OCI-LY3 (cell line): ENCODE results near the gene CTNND1.
"Not testable (repeated sequence)": the region's sequence is repeated elsewhere in the genome, so short reads cannot be mapped to it uniquely, and the experiment has no call there.

ENCODE experiments used
- H2AFZ ChIP-seq: fragments of 200-600, 300-600 bp; shearing (Covaris generic); 2 replicates; pipeline ENCODE4 v1.6.0; 2014; ENCODE audit warnings: antibody characterized with exemption, low read depth, low read length
- H3K27ac ChIP-seq: fragments of 200-600, 300-600 bp; sonication (generic); 2 replicates; pipeline ENCODE4 v1.5.1; 2014; ENCODE audit warnings: mild to moderate bottlenecking, low read length, moderate library complexity, mixed read lengths
- H3K27me3 ChIP-seq: fragments of 200-600, 300-600 bp; sonication (generic); 2 replicates; pipeline ENCODE4 v1.6.1; 2014; ENCODE audit warnings: low read depth, low read length, mixed read lengths
- H3K36me3 ChIP-seq: fragments of 200-600, 300-600 bp; sonication (generic); replicated peaks from 2 replicates; pipeline ENCODE3; 2014; ENCODE audit warnings: low read depth, low read length, mixed read lengths
- H3K4me1 ChIP-seq: fragments of 300-600, 200-600 bp; sonication (generic); 2 replicates; pipeline ENCODE4 v1.6.1; 2014; ENCODE audit warnings: low read length, mixed read lengths
- H3K4me2 ChIP-seq: fragments of 200-600, 300-600 bp; sonication (generic); 2 replicates; pipeline ENCODE4 v1.6.1; 2014; ENCODE audit warnings: low read length, mixed read lengths
- H3K4me3 ChIP-seq: fragments of 300-600, 200-600 bp; sonication (generic); 2 replicates; pipeline ENCODE4 v1.5.1; 2014; ENCODE audit warnings: antibody characterized with exemption, mild to moderate bottlenecking, low read length, moderate library complexity
- H3K79me2 ChIP-seq: fragments of 300-600, 200-600 bp; shearing (Covaris generic); 2 replicates; pipeline ENCODE4 v1.6.1; 2014; ENCODE audit warnings: mild to moderate bottlenecking, low read length, mixed read lengths
- H3K9ac ChIP-seq: fragments of 300-600, 200-600 bp; shearing (Covaris generic); 2 replicates; pipeline ENCODE4 v1.6.0; 2014; ENCODE audit warnings: mild to moderate bottlenecking, low read length, moderate library complexity
- H3K9me3 ChIP-seq: fragments of 200-600, 300-600 bp; shearing (Covaris generic); 2 replicates; pipeline ENCODE4 v1.6.1; 2014; ENCODE audit warnings: low read length, mixed read lengths; ENCODE audit not compliant: insufficient read depth
- H4K20me1 ChIP-seq: fragments of 200-600, 300-600 bp; sonication (generic); 2 replicates; pipeline ENCODE4 v1.6.1; 2016; ENCODE audit warnings: low read length, mixed read lengths; ENCODE audit not compliant: insufficient read depth
- EZH2phosphoT487 ChIP-seq: fragments of 200-600 bp; shearing (Covaris generic); IDR thresholded peaks from 2 replicates; pipeline ENCODE4 v1.6.1; 2018; ENCODE audit warnings: antibody characterized with exemption, mixed run types, low read depth
- TF ChIP-seq, protein P1 (sequence below): fragments of 200-600, 300-600 bp; sonication (generic); IDR thresholded peaks from 2 replicates; pipeline ENCODE4 v1.5.1; 2014; ENCODE audit warnings: antibody characterized with exemption, low read length, low read depth

Gene CTNND1, protein sequence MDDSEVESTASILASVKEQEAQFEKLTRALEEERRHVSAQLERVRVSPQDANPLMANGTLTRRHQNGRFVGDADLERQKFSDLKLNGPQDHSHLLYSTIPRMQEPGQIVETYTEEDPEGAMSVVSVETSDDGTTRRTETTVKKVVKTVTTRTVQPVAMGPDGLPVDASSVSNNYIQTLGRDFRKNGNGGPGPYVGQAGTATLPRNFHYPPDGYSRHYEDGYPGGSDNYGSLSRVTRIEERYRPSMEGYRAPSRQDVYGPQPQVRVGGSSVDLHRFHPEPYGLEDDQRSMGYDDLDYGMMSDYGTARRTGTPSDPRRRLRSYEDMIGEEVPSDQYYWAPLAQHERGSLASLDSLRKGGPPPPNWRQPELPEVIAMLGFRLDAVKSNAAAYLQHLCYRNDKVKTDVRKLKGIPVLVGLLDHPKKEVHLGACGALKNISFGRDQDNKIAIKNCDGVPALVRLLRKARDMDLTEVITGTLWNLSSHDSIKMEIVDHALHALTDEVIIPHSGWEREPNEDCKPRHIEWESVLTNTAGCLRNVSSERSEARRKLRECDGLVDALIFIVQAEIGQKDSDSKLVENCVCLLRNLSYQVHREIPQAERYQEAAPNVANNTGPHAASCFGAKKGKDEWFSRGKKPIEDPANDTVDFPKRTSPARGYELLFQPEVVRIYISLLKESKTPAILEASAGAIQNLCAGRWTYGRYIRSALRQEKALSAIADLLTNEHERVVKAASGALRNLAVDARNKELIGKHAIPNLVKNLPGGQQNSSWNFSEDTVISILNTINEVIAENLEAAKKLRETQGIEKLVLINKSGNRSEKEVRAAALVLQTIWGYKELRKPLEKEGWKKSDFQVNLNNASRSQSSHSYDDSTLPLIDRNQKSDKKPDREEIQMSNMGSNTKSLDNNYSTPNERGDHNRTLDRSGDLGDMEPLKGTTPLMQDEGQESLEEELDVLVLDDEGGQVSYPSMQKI

DNA sequence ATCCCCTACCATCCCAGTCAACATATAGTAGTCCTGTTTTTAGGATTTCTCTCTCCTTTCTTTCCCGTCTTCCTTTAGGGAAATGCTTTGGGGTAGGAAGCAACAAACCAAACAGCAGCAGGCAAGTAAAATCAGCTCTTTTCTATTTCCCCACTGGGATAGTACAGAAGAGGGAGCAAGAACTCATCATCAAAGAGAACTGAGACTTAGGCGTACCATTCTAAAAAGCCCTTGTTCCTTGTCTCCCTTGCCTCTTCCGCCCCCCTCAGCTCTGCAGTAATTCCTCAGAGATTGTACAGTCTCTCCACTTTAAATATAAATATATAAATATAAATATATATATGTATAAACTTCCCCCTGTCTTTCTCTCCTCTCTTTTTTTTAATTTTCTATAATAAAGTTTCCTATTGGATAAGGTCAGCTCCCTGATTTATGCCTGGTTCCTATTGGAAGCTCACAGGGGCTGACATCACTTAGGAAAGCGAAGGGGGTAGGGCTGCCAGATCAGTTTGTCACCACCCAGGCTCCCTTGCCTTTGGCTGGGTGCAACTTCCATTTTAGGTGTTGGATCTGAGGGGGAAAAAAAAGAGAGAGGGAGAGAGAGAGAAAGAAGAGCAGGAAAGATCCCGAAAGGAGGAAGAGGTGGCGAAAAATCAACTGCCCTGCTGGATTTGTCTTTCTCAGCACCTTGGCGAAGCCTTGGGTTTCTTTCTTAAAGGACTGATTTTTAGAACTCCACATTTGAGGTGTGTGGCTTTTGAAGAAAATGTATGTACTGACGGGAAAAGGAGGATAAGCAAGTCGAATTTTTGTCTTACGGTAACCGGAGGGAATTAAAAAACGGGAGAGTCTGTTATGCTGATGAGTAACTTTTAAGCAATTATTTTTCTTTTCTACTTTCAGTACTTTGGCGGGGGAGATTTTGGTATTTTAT lies at the start of gene CTNND1:
TSS of gene CTNND1 (plus strand) at position 502 of the 934 bp plus-strand sequence. CDS start 29,677 bp downstream, outside the sequence.
- no peak within 1 kb of the TSS for H3K27ac ChIP-seq
- no peaks in the 10 kb centered on the region for H3K79me2 ChIP-seq
- no peak within 1 kb of the TSS for H2AFZ ChIP-seq

DNA sequence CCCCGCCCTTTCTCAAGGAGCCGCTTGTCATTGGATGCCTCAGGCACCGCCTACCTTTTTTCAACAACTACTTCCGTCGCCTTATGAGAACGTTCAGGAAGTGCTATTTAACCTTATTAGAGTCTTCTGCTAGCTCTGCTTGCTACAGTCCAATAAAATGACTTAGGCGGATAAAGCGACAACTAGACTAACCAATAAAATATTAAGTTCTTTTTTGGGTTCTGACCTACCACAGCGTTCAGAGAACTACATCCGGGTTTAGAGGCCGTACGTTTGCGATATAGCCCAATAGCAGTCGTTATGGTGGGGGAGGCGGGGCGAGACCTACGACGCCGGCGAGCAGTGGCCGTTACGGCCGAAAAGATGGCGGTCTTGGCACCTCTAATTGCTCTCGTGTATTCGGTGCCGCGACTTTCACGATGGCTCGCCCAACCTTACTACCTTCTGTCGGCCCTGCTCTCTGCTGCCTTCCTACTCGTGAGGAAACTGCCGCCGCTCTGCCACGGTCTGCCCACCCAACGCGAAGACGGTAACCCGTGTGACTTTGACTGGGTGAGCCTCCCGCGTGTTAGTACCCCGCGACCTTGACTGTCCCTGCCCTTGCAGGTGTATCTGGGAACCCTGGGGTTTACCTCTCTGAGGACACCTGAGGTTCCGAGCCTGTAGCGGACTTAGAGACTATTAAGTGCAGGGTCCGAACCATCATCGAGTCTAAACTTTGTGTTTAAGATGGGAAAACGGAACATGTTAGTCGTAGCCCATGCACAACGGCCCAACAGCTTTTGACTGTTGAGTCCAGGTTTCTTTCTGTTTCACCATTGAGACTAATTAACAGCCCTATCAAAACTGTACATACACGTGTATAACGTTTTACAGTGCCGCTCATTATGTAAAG lies 49.1 kb upstream of the CTNND1 start, which contains the start of gene TMX2:
TSS of gene TMX2 (plus strand) at position 338 of the 895 bp plus-strand sequence. CDS start at position 364, 26 bp downstream.
- H3K79me2 ChIP-seq: peaks cover 60% of the 10 kb centered on the region
- peak within 1 kb of the TSS; percentile 81 for H3K27ac ChIP-seq
- peak within 1 kb of the TSS; percentile 81 for H2AFZ ChIP-seq

More for the DNA sequence above, at the start of gene CTNND1:
- no peaks in the 10 kb centered on the region for H3K36me3 ChIP-seq
- H3K9me3 ChIP-seq: no peaks in the 10 kb centered on the region
- no peak within 1 kb of the TSS for H3K9ac ChIP-seq
- H3K4me3 ChIP-seq: no peak within 1 kb of the TSS
- TF ChIP-seq, protein P1, sequence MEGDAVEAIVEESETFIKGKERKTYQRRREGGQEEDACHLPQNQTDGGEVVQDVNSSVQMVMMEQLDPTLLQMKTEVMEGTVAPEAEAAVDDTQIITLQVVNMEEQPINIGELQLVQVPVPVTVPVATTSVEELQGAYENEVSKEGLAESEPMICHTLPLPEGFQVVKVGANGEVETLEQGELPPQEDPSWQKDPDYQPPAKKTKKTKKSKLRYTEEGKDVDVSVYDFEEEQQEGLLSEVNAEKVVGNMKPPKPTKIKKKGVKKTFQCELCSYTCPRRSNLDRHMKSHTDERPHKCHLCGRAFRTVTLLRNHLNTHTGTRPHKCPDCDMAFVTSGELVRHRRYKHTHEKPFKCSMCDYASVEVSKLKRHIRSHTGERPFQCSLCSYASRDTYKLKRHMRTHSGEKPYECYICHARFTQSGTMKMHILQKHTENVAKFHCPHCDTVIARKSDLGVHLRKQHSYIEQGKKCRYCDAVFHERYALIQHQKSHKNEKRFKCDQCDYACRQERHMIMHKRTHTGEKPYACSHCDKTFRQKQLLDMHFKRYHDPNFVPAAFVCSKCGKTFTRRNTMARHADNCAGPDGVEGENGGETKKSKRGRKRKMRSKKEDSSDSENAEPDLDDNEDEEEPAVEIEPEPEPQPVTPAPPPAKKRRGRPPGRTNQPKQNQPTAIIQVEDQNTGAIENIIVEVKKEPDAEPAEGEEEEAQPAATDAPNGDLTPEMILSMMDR: no peak
- TF ChIP-seq EZH2phosphoT487: no peak
- no peaks in the 10 kb centered on the region for H3K4me1 ChIP-seq
- no peak within 1 kb of the TSS for H3K4me2 ChIP-seq
- no peaks in the 10 kb centered on the region for H4K20me1 ChIP-seq
- no peaks in the 10 kb centered on the region for H3K27me3 ChIP-seq

DNA sequence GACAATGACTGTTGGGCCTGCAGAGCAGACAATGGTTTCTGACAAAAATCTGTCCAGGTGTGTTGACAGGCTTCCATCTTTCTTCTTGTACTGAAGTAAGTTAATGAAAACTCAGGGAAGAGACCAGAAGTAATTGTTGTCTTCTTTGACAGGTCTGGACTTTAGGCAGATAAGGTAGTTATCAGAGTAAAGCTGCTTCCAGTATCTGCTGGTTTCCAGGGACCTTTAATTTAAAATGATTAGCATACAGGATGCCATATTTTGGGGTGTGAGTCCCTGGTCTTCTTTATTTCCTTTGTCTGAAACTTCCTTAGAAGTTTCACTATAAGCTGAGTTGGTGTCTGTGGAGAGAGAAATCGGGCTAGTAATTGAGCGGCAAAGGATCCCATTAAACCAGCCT lies 47.8 kb upstream of the CTNND1 start:
- TF ChIP-seq, protein P1: no peak
- no peak overlapping the region for H3K9ac ChIP-seq
- H3K9me3 ChIP-seq: no peaks in the 10 kb centered on the region
- no peak overlapping the region for H2AFZ ChIP-seq
- no peaks in the 10 kb centered on the region for H3K27me3 ChIP-seq
- peaks cover 23% of the 10 kb centered on the region for H3K36me3 ChIP-seq
- H3K27ac ChIP-seq: no peak overlapping the region
- peak overlapping the region; percentile 91 for H3K4me3 ChIP-seq
- peaks cover 69% of the 10 kb centered on the region for H3K79me2 ChIP-seq
- no peaks in the 10 kb centered on the region; the same call in 1 of the 2 replicates for H4K20me1 ChIP-seq
- H3K4me1 ChIP-seq: peaks cover 32% of the 10 kb centered on the region
- H3K4me2 ChIP-seq: peak overlapping the region; percentile 98

More for the DNA sequence above, 49.1 kb upstream of the CTNND1 start, which contains the start of gene TMX2:
- no peak for TF ChIP-seq EZH2phosphoT487
- TF ChIP-seq, protein P1: no peak
- Histone ChIP-seq H3K36me3 (peaks cover 15% of the 10 kb centered on the region), H3K4me2 (peak within 1 kb of the TSS; percentile 98), H3K9me3 (no peaks in the 10 kb centered on the region), H3K27me3 (no peaks in the 10 kb centered on the region), H3K4me1 (peaks cover 32% of the 10 kb centered on the region), H4K20me1 (no peaks in the 10 kb centered on the region; the same call in 1 of the 2 replicates), H3K4me3 (peak within 1 kb of the TSS; percentile 91), H3K9ac (peak within 1 kb of the TSS; percentile 93)

DNA sequence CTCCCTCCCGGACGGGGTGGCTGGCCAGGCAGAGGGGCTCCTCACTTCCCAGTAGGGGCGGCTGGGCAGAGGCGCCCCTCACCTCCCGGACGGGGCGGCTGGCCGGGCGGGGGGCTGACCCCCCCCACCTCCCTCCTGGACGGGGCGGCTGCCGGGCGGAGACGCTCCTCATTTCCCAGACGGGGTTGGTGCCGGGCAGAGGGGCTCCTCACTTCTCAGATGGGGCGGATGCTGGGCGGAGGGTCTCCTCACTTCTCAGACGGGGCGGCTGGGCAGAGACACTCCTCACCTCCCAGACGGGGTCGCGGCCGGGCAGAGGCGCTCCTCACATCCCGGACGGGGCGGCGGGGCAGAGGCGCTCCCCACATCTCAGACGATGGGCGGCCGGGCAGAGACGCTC lies 44.9 kb upstream of the CTNND1 start:
- not testable (repeated sequence) for H3K4me3 ChIP-seq, H3K27me3 ChIP-seq, H2AFZ ChIP-seq, H4K20me1 ChIP-seq, H3K9me3 ChIP-seq, H3K27ac ChIP-seq, H3K4me2 ChIP-seq, H3K9ac ChIP-seq
- peaks cover 77% of the 10 kb centered on the region for H3K79me2 ChIP-seq
- H3K4me1 ChIP-seq: peaks cover 11% of the 10 kb centered on the region
- peaks cover 37% of the 10 kb centered on the region for H3K36me3 ChIP-seq
